Measurements from ENCODE around the gene YPEL2.
A peak's percentile ranks its signal among the peaks of the same experiment; 100 is the strongest.

YPEL2 gene

GRCh38 chr17:59331929-59332748 lies 684 bp downstream of the YPEL2 start (continued):
- TF ChIP-seq ZNF837 (tag by site-specific recombination; IDR thresholded peaks at IDR 0.05) (no peak), ZSCAN30 (tag by site-specific recombination; IDR thresholded peaks at IDR 0.05) (no peak; the same call in 1 of the 2 replicates), YY2 (tag by site-specific recombination; IDR thresholded peaks at IDR 0.05) (no peak), ZNF341 (tag by site-specific recombination; IDR thresholded peaks at IDR 0.05; ENCODE audit: low read depth) (peak; percentile 78; the same call in 1 of the 2 replicates), OVOL3 (tag by site-specific recombination; IDR thresholded peaks at IDR 0.05) (no peak), ZNF658 (tag by site-specific recombination; IDR thresholded peaks at IDR 0.05) (no peak), ZBTB20 (tag by site-specific recombination; IDR thresholded peaks at IDR 0.05) (peak; percentile 22; the same call in 1 of the 2 replicates), ZNF639 (tag by site-specific recombination; IDR thresholded peaks at IDR 0.05) (no peak), ZNF214 (tag by site-specific recombination; IDR thresholded peaks at IDR 0.05; ENCODE audit: borderline replicate concordance) (no peak), ZNF518A (tag by site-specific recombination; conservative IDR thresholded peaks at IDR 0.05; ENCODE audit: low read depth) (no peak), GFI1B (tag by site-specific recombination; IDR thresholded peaks at IDR 0.05) (no peak), YY1 (tag by site-specific recombination; IDR thresholded peaks at IDR 0.05) (no peak), ZNF274 (IDR thresholded peaks at IDR 0.05; ENCODE audit: low read length) (no peak), ZNF274 (tag by site-specific recombination; IDR thresholded peaks at IDR 0.05; ENCODE audit: borderline replicate concordance) (no peak), ZFP37 (tag by site-specific recombination; IDR thresholded peaks at IDR 0.05) (no peak), ZNF423 (tag by site-specific recombination; IDR thresholded peaks at IDR 0.05) (peak; percentile 76; the same call in 1 of the 2 replicates), ZSCAN4 (tag by site-specific recombination; IDR thresholded peaks at IDR 0.05) (no peak), ZNF626 (tag by site-specific recombination; IDR thresholded peaks at IDR 0.05) (no peak), ZNF571 (tag by site-specific recombination; IDR thresholded peaks at IDR 0.05) (no peak), PATZ1 (tag by site-specific recombination; IDR thresholded peaks at IDR 0.05) (peak; percentile 83), TSHZ1 (tag by site-specific recombination; IDR thresholded peaks at IDR 0.05; ENCODE audit: borderline replicate concordance) (no peak), ZNF324 (tag by site-specific recombination; IDR thresholded peaks at IDR 0.05) (no peak), ZNF10 (tag by site-specific recombination; IDR thresholded peaks at IDR 0.05) (peak; percentile 70; the same call in 1 of the 2 replicates), ZNF580 (tag by site-specific recombination; IDR thresholded peaks at IDR 0.05) (no peak), SCRT1 (tag by site-specific recombination; IDR thresholded peaks at IDR 0.05; ENCODE audit: borderline replicate concordance) (no peak), ZNF248 (tag by site-specific recombination; IDR thresholded peaks at IDR 0.05) (no peak), ZNF624 (tag by site-specific recombination; IDR thresholded peaks at IDR 0.05) (no peak)

Data from HEK293 (cell line).